C4-2B (cell line): Measurements from ENCODE around the gene LGMN.

Source experiments
- H3K27ac ChIP-seq: fragments of 450-650 bp; 2 replicates; pipeline ENCODE4 v1.5.1; 2017
- ZFX ChIP-seq: fragments of 450-650 bp; IDR thresholded peaks from 2 replicates; pipeline ENCODE4 v1.6.1; 2017
- TF ChIP-seq, protein P1 (sequence below): fragments of 450-650 bp; conservative IDR thresholded peaks from 2 replicates; pipeline ENCODE4 v1.5.1; 2017; ENCODE audit warnings: mild to moderate bottlenecking

The LGMN gene

DNA sequence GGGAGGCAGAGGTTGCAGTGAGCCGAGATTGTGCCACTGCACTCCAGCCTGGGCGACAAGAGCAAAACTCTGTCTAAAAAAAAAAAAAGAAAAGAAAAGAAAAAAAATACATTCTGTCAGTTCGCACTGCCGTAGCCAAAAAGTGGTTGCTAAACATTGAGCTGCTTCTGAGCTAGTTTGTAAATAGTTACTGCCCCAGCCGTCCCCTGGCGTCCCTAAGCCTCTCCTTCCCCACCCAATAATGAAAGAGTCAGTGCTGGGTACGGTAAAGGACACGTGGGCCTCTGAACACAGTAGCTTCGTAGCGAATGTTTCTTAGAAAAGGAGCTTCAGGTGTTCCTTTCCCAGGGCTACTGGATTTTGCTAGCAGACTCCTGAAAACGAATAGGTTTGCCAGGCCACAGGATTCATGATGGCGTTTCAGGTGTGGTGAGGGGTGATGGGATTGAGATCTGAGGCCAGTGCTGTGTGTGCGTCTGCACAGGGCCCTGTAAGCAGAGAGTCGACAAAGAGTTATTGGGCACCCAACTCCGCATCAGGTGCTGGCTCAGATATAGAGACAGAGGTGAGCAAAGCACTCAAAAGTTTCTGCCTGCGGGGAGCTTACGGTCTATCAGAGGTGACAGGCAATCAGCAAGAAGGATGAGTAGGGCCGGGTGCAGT, 94.1 kb downstream of the LGMN start:
- H3K27ac ChIP-seq, result no peak overlapping the region
- TF ChIP-seq, protein P1, sequence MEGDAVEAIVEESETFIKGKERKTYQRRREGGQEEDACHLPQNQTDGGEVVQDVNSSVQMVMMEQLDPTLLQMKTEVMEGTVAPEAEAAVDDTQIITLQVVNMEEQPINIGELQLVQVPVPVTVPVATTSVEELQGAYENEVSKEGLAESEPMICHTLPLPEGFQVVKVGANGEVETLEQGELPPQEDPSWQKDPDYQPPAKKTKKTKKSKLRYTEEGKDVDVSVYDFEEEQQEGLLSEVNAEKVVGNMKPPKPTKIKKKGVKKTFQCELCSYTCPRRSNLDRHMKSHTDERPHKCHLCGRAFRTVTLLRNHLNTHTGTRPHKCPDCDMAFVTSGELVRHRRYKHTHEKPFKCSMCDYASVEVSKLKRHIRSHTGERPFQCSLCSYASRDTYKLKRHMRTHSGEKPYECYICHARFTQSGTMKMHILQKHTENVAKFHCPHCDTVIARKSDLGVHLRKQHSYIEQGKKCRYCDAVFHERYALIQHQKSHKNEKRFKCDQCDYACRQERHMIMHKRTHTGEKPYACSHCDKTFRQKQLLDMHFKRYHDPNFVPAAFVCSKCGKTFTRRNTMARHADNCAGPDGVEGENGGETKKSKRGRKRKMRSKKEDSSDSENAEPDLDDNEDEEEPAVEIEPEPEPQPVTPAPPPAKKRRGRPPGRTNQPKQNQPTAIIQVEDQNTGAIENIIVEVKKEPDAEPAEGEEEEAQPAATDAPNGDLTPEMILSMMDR, result no peak
- no peak for TF ChIP-seq ZFX
